Mesendoderm (in vitro differentiated cells): ENCODE measurements around the gene COMMD1.

Experiments used
- DNase-seq: peaks from one replicate; pipeline ENCODE4 v3.0.0; 2013
- H2AK5ac ChIP-seq: 2 replicates; pipeline ENCODE4 v1.6.1; 2013; ENCODE audit warnings: low read length, inconsistent platforms
- H2BK120ac ChIP-seq: 2 replicates; pipeline ENCODE4 v1.6.1; 2013; ENCODE audit warnings: low read depth, mild to moderate bottlenecking, low read length, moderate library complexity, mixed read lengths
- H2BK15ac ChIP-seq: replicated peaks from 2 replicates; pipeline ENCODE4 v1.6.1; 2013; ENCODE audit warnings: low read depth, mild to moderate bottlenecking, moderate library complexity
- H2BK5ac ChIP-seq: 2 replicates; pipeline ENCODE4 v1.6.1; 2013; ENCODE audit warnings: low read length, inconsistent platforms
- H3K18ac ChIP-seq: 2 replicates; pipeline ENCODE4 v1.6.1; 2013; ENCODE audit warnings: mild to moderate bottlenecking, low read length, mixed read lengths
- H3K23ac ChIP-seq: one replicate; pipeline ENCODE4 v1.6.1; 2013; ENCODE audit warnings: low read length
- H3K27ac ChIP-seq: 2 replicates; pipeline ENCODE4 v1.5.1; 2013; ENCODE audit warnings: low read depth, mild to moderate bottlenecking, inconsistent platforms, low read length, moderate library complexity
- H3K27me3 ChIP-seq: 2 replicates; pipeline ENCODE4 v1.6.1; 2013; ENCODE audit warnings: low read length, control low read depth, mild to moderate bottlenecking, inconsistent platforms; ENCODE audit not compliant: insufficient read depth, poor library complexity
- H3K36me3 ChIP-seq: 2 replicates; pipeline ENCODE4 v1.6.1; 2013; ENCODE audit warnings: low read length, inconsistent platforms; ENCODE audit not compliant: control insufficient read depth, insufficient read depth
- H3K4ac ChIP-seq: one replicate; pipeline ENCODE4 v1.6.1; 2013; ENCODE audit warnings: low read depth, mild to moderate bottlenecking, low read length, moderate library complexity
- H3K4me1 ChIP-seq: 2 replicates; pipeline ENCODE4 v1.6.1; 2013; ENCODE audit warnings: low read depth, low read length, inconsistent platforms; ENCODE audit not compliant: control insufficient read depth
- H3K4me2 ChIP-seq: 2 replicates; pipeline ENCODE4 v1.6.1; 2013; ENCODE audit warnings: low read length
- H3K4me3 ChIP-seq: 2 replicates; pipeline ENCODE4 v1.5.1; 2013; ENCODE audit warnings: mild to moderate bottlenecking, low read length
- H3K56ac ChIP-seq: one replicate; pipeline ENCODE4 v1.6.1; 2013; ENCODE audit warnings: low read length
- H3K79me1 ChIP-seq: 2 replicates; pipeline ENCODE4 v1.6.1; 2013; ENCODE audit warnings: low read length, inconsistent platforms
- H3K79me2 ChIP-seq: 2 replicates; pipeline ENCODE4 v1.6.1; 2013; ENCODE audit warnings: mild to moderate bottlenecking, low read length; ENCODE audit not compliant: control insufficient read depth, insufficient read depth
- H3K9ac ChIP-seq: 2 replicates; pipeline ENCODE4 v1.6.1; 2013; ENCODE audit warnings: low read length, inconsistent platforms
- H4K5ac ChIP-seq: one replicate; pipeline ENCODE4 v1.6.1; 2013; ENCODE audit warnings: low read length
- H4K8ac ChIP-seq: one replicate; pipeline ENCODE4 v1.6.1; 2013; ENCODE audit warnings: low read depth, mild to moderate bottlenecking, control low read depth, low read length, moderate library complexity
- WGBS: extraction: QIAGEN DNeasy Blood & Tissue Kit; methylation state at CpG from one replicate; pipeline ENCODE4 v1.1.7; 2013; ENCODE audit warnings: low lambda C conversion rate, missing lambda C conversion rate; ENCODE audit not compliant: insufficient coverage; ENCODE audit errors: extremely low coverage; 5-methylcytosine and 5-hydroxymethylcytosine counted together

The COMMD1 gene

DNA sequence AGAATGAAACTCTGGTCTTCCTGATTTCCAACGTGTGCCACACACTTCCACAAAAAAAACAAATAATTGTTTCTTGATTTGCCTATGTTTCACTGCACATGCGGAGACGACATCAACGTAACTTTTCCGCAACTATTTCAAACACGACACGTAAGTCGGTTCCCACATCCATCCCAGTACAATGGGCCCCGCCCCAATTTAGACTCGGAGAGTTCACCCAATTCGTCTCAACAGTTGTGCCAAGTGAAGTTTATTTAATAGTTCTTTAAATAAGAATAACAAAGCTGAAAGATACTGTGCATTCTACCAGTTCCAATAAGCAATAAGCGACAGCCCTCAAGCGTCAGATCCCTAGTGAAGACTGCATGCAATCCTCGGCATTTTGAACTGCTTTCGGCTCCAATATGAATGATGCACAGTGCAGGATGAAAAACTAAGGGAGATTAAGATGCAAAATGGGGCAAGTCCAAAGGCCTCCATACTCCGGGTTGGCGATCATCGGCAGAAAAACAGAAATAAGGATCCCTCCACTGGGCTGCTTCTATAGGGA, 17.7 kb upstream of the COMMD1 start:
- no peak overlapping the region for H2BK15ac ChIP-seq
- H4K8ac ChIP-seq = no peak overlapping the region
- H3K56ac ChIP-seq = peak overlapping the region; percentile 91
- H3K4ac ChIP-seq = peak overlapping the region; percentile 92
- H2BK120ac ChIP-seq = no peak overlapping the region
- peak overlapping the region; percentile 10 for H2BK5ac ChIP-seq
- H3K4me3 ChIP-seq = peak overlapping the region; percentile 97
- WGBS = no CpG with 5 or more reads among the region's 18 CpGs
- H3K79me1 ChIP-seq = peaks cover 2% of the 10 kb centered on the region
- H3K9ac ChIP-seq = peak overlapping the region; percentile 88
- H4K5ac ChIP-seq = no peak overlapping the region
- H3K4me1 ChIP-seq = no peaks in the 10 kb centered on the region
- H3K4me2 ChIP-seq = peak overlapping the region; percentile 85
- DNase-seq = peak; percentile 36
- peaks cover 37% of the 10 kb centered on the region for H3K79me2 ChIP-seq
- H3K27ac ChIP-seq = peak overlapping the region; percentile 79
- peak overlapping the region; percentile 63 for H2AK5ac ChIP-seq
- H3K18ac ChIP-seq = peak overlapping the region; percentile 77
- H3K23ac ChIP-seq = no peak overlapping the region
- no peaks in the 10 kb centered on the region for H3K27me3 ChIP-seq
- peaks cover 1% of the 10 kb centered on the region for H3K36me3 ChIP-seq

DNA sequence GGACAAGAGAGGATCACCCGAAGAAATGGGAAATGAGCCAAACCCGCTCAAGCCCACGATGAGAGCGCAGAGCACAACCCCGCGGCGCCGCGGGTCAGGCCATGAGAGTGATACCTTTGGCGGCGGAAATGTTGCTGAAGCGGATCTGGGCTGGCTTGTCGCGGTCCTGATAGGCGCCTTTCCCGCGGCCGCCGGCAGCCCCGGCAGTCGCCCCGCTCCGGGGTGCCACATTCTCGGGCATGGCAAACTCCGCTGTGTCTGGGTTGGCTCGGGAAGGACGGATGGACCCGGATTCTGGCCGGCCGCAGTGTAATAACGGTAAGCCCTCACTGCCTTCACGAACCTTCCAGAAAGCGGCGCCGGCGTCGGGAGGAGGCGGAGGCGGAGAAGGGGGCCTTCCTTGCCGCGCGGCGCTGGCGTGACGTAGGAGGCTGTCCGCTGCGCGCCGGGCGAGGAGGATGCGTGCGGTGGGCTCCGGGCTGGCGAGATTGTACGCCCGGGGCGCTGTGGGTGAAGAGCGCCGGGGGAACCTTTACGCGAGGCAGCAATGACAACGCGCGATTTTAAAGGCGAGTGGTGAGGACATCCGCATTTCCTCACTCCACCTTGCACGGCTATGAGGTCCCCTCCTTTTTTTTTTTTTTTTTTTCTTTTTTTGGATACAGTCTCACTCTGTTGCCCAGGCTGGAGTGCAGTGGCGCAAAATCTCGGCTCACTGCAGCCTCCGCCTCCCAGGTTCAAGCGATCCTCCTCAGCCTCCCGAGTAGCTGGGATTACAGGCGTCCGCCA, 17.0 kb upstream of the COMMD1 start, which contains the start of gene CCT4:
TSS of gene CCT4 (minus strand) at position 390 of the 789 bp plus-strand sequence. CDS start at position 241, 149 bp downstream.
- H3K23ac ChIP-seq = no peak within 1 kb of the TSS
- H3K27me3 ChIP-seq = no peaks in the 10 kb centered on the region
- peak within 1 kb of the TSS; percentile 92 for H3K4ac ChIP-seq
- H3K36me3 ChIP-seq = no peaks in the 10 kb centered on the region
- no peak within 1 kb of the TSS for H2BK15ac ChIP-seq
- no peak within 1 kb of the TSS for H4K5ac ChIP-seq
- H3K79me2 ChIP-seq = peaks cover 37% of the 10 kb centered on the region
- H4K8ac ChIP-seq = no peak within 1 kb of the TSS
- H3K4me1 ChIP-seq = no peaks in the 10 kb centered on the region
- H3K4me2 ChIP-seq = peak within 1 kb of the TSS; percentile 85
- no CpG with 5 or more reads among the region's 74 CpGs for WGBS
- H3K4me3 ChIP-seq = peak within 1 kb of the TSS; percentile 97
- peaks cover 2% of the 10 kb centered on the region for H3K79me1 ChIP-seq
- H3K27ac ChIP-seq = peak within 1 kb of the TSS; percentile 79
- peak; percentile 90 for DNase-seq
- peak within 1 kb of the TSS; percentile 88 for H3K9ac ChIP-seq
- peak within 1 kb of the TSS; percentile 10 for H2BK5ac ChIP-seq
- H2BK120ac ChIP-seq = no peak within 1 kb of the TSS
- H3K56ac ChIP-seq = peak within 1 kb of the TSS; percentile 91
- peak within 1 kb of the TSS; percentile 63 for H2AK5ac ChIP-seq
- peak within 1 kb of the TSS; percentile 77 for H3K18ac ChIP-seq

DNA sequence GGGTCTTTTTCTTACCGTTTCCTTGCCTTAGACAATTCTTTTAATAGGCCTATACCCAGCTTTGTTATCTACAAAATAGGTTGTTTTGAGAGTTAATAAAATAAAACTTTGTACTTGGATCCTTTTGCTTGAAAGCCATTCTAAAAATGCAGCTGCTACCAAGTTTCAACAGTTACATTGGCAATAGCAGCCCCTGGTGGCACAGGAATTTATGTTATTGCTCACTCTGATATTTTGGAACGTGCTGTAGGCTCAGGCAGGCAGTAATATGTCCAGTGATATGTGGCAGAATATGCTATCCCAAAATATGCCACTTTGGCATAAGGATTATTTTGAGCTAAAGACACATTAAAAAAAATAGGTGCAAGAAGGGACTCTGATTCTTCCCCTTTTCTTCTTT, 6.7 kb upstream of the COMMD1 start:
- Histone ChIP-seq H3K4me1 (no peaks in the 10 kb centered on the region), H3K9ac (no peak overlapping the region), H3K27me3 (no peaks in the 10 kb centered on the region), H2AK5ac (no peak overlapping the region), H4K8ac (no peak overlapping the region), H3K18ac (no peak overlapping the region), H2BK15ac (no peak overlapping the region), H2BK120ac (no peak overlapping the region), H3K56ac (no peak overlapping the region), H3K27ac (no peak overlapping the region), H3K4ac (no peak overlapping the region), H3K79me2 (no peaks in the 10 kb centered on the region), H2BK5ac (no peak overlapping the region), H3K4me3 (no peak overlapping the region), H3K36me3 (no peaks in the 10 kb centered on the region), H3K4me2 (no peak overlapping the region), H3K79me1 (no peaks in the 10 kb centered on the region), H4K5ac (no peak overlapping the region), H3K23ac (no peak overlapping the region)
- no CpG with 5 or more reads among the region's 2 CpGs for WGBS
- DNase-seq = no peak

DNA sequence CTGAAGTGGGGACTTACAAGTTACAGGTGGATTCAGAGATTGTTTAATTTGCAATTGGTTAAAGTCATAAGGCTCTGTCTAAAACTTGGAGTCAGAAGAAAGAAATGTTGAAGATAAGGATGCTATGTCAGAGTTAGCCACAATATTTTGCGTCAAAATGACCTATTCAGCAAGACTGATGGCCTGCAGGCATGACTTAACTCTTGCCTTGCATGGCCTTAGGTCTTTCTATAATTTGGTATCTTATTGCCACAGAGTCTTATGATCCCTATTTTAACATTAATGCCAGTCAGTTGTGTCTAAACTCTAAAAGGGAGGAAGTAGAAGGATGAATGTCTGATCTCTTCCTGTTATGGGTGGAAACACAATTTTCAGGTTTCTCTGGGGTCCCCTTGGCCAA, 5.2 kb upstream of the COMMD1 start:
- Histone ChIP-seq H3K4me3 (no peak overlapping the region), H3K9ac (no peak overlapping the region), H3K36me3 (no peaks in the 10 kb centered on the region), H3K18ac (no peak overlapping the region), H2BK5ac (no peak overlapping the region), H4K8ac (no peak overlapping the region), H3K79me1 (no peaks in the 10 kb centered on the region), H2BK120ac (no peak overlapping the region), H2AK5ac (no peak overlapping the region), H3K27me3 (no peaks in the 10 kb centered on the region), H3K79me2 (no peaks in the 10 kb centered on the region), H3K23ac (no peak overlapping the region), H3K27ac (no peak overlapping the region), H3K4me2 (no peak overlapping the region), H2BK15ac (no peak overlapping the region), H3K4ac (no peak overlapping the region), H4K5ac (no peak overlapping the region), H3K56ac (no peak overlapping the region), H3K4me1 (no peaks in the 10 kb centered on the region)
- DNase-seq = no peak
- no CpG with 5 or more reads among the region's 1 CpG for WGBS

DNA sequence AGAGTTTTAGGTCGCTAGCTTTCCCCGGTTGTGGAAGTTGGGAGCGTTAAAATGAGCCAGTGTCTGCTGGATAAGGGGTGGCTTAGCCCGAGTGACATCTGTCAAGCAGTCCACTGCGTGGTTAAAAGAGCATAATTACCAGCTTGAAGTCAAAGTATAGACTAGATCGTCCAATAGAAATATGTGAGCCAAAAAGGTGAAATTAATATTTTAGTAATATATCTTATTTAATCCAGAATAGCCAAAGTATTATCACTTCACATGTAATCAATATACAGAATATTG, 654 bp downstream of the COMMD1 start:
- Histone ChIP-seq H3K4me1 (no peaks in the 10 kb centered on the region), H3K9ac (peak overlapping the region; percentile 73), H2BK15ac (no peak overlapping the region), H3K27me3 (no peaks in the 10 kb centered on the region), H3K4me2 (peak overlapping the region; percentile 42), H4K8ac (no peak overlapping the region), H3K23ac (no peak overlapping the region), H3K36me3 (no peaks in the 10 kb centered on the region), H2BK120ac (no peak overlapping the region), H2AK5ac (no peak overlapping the region), H3K4ac (no peak overlapping the region), H4K5ac (no peak overlapping the region), H3K79me2 (no peaks in the 10 kb centered on the region), H3K56ac (peak overlapping the region; percentile 87), H2BK5ac (no peak overlapping the region), H3K4me3 (peak overlapping the region; percentile 81), H3K27ac (no peak overlapping the region), H3K79me1 (no peaks in the 10 kb centered on the region), H3K18ac (no peak overlapping the region)
- no peak for DNase-seq
- WGBS = no CpG with 5 or more reads among the region's 6 CpGs
